ENCODE results near the gene BABAM2. TPM values are rescaled to one million over a fixed set of nuclear protein-coding genes. Genes with fewer than 3 reads are reported as not detected.

The BABAM2 gene
- total RNA-seq, 1 experiment from 2014 or later = 40.8 TPM

GRCh38 chr2:28316546-28317335 lies 426.2 kb downstream of the BABAM2 start:
- no peaks in the 10 kb centered on the region for H3K9me2 ChIP-seq (replicated peaks; ENCODE audit: insufficient read depth, low read length)
- H3K79me2 ChIP-seq (ENCODE audit: low read length) = no peaks in the 10 kb centered on the region
- no peak overlapping the region for H3K4me2 ChIP-seq (ENCODE audit: low read depth, low read length, poor library complexity, severe bottlenecking)
- no peaks in the 10 kb centered on the region for H3K36me3 ChIP-seq (ENCODE audit: insufficient read depth, low read length)
- no peak overlapping the region for H3K27ac ChIP-seq (ENCODE audit: low read length)
- H2AFZ ChIP-seq (ENCODE audit: low read length) = no peak overlapping the region
- no peaks in the 10 kb centered on the region for H3K4me1 ChIP-seq (ENCODE audit: low read length)
- no peaks in the 10 kb centered on the region for H3K9me3 ChIP-seq (ENCODE audit: low read length)
- DNase-seq = no peak
- peaks cover 5% of the 10 kb centered on the region; the same call in 1 of the 2 replicates for H4K20me1 ChIP-seq (ENCODE audit: insufficient read depth, low read depth, low read length)
- no peaks in the 10 kb centered on the region for H3K27me3 ChIP-seq (ENCODE audit: low read length)
- no peak overlapping the region for H3K9ac ChIP-seq (ENCODE audit: low read length)
- no peak overlapping the region for H3K4me3 ChIP-seq (ENCODE audit: low read length)

DNA sequence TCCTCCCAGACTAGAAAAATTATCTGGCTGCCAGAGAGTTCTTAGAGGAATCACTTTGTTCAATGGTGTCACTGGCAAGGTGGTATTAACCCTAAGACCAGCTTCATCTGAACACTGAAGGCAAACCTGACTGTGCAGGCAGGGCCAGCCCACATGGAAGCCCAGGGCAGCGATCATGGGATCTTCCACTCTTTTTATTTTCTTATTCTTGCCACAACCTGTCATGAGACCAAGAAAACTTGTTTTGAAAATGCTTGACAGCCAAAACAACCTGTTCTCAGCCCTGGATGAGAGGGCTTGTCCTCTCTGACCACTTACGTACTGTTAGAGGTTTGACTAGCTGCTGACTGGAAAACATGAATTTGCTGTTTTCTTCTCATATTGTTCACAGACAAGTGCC lies 426.9 kb downstream of the BABAM2 start:
- no peak overlapping the region for H3K27ac ChIP-seq (ENCODE audit: low read length)
- no peaks in the 10 kb centered on the region for H3K36me3 ChIP-seq (ENCODE audit: insufficient read depth, low read length)
- H3K4me1 ChIP-seq (ENCODE audit: low read length) = no peaks in the 10 kb centered on the region
- H3K79me2 ChIP-seq (ENCODE audit: low read length) = no peaks in the 10 kb centered on the region
- H3K9ac ChIP-seq (ENCODE audit: low read length) = no peak overlapping the region
- H3K27me3 ChIP-seq (ENCODE audit: low read length) = no peaks in the 10 kb centered on the region
- H3K9me2 ChIP-seq (replicated peaks; ENCODE audit: insufficient read depth, low read length) = no peaks in the 10 kb centered on the region
- H3K4me3 ChIP-seq (ENCODE audit: low read length) = no peak overlapping the region
- no peak for DNase-seq
- peaks cover 5% of the 10 kb centered on the region; the same call in 1 of the 2 replicates for H4K20me1 ChIP-seq (ENCODE audit: insufficient read depth, low read depth, low read length)
- no peak overlapping the region for H2AFZ ChIP-seq (ENCODE audit: low read length)
- H3K4me2 ChIP-seq (ENCODE audit: low read depth, low read length, poor library complexity, severe bottlenecking) = no peak overlapping the region
- no peaks in the 10 kb centered on the region for H3K9me3 ChIP-seq (ENCODE audit: low read length)

GRCh38 chr2:28318023-28318422 lies 427.5 kb downstream of the BABAM2 start:
- DNase-seq = no peak
- H3K4me3 ChIP-seq (ENCODE audit: low read length) = no peak overlapping the region
- H3K4me2 ChIP-seq (ENCODE audit: low read depth, low read length, poor library complexity, severe bottlenecking) = no peak overlapping the region
- peaks cover 5% of the 10 kb centered on the region; the same call in 1 of the 2 replicates for H4K20me1 ChIP-seq (ENCODE audit: insufficient read depth, low read depth, low read length)
- no peaks in the 10 kb centered on the region for H3K9me3 ChIP-seq (ENCODE audit: low read length)
- no peaks in the 10 kb centered on the region for H3K4me1 ChIP-seq (ENCODE audit: low read length)
- no peaks in the 10 kb centered on the region for H3K9me2 ChIP-seq (replicated peaks; ENCODE audit: insufficient read depth, low read length)
- no peak overlapping the region for H3K27ac ChIP-seq (ENCODE audit: low read length)
- H3K79me2 ChIP-seq (ENCODE audit: low read length) = no peaks in the 10 kb centered on the region
- no peaks in the 10 kb centered on the region for H3K27me3 ChIP-seq (ENCODE audit: low read length)
- H2AFZ ChIP-seq (ENCODE audit: low read length) = no peak overlapping the region
- H3K9ac ChIP-seq (ENCODE audit: low read length) = no peak overlapping the region
- H3K36me3 ChIP-seq (ENCODE audit: insufficient read depth, low read length) = no peaks in the 10 kb centered on the region

- no peak overlapping the region for H3K4me2 ChIP-seq (ENCODE audit: low read depth, low read length, poor library complexity, severe bottlenecking)
- no peak overlapping the region for H3K4me3 ChIP-seq (ENCODE audit: low read length)
- H4K20me1 ChIP-seq (ENCODE audit: insufficient read depth, low read depth, low read length) = peaks cover 5% of the 10 kb centered on the region; the same call in 1 of the 2 replicates
- no peaks in the 10 kb centered on the region for H3K9me2 ChIP-seq (replicated peaks; ENCODE audit: insufficient read depth, low read length)
- no peaks in the 10 kb centered on the region for H3K79me2 ChIP-seq (ENCODE audit: low read length)
- H3K4me1 ChIP-seq (ENCODE audit: low read length) = no peaks in the 10 kb centered on the region
- no peaks in the 10 kb centered on the region for H3K27me3 ChIP-seq (ENCODE audit: low read length)
- DNase-seq = no peak
- no peak overlapping the region for H3K27ac ChIP-seq (ENCODE audit: low read length)
- no peak overlapping the region for H2AFZ ChIP-seq (ENCODE audit: low read length)
- H3K9me3 ChIP-seq (ENCODE audit: low read length) = no peaks in the 10 kb centered on the region
- H3K36me3 ChIP-seq (ENCODE audit: insufficient read depth, low read length) = no peaks in the 10 kb centered on the region
- no peak overlapping the region for H3K9ac ChIP-seq (ENCODE audit: low read length)
These were observed 428.1 kb downstream of the BABAM2 start for GRCh38 chr2:28318462-28319117.

- Histone ChIP-seq H3K27me3 (ENCODE audit: low read length) (no peaks in the 10 kb centered on the region), H3K9me2 (replicated peaks; ENCODE audit: insufficient read depth, low read length) (no peaks in the 10 kb centered on the region), H4K20me1 (ENCODE audit: insufficient read depth, low read depth, low read length) (peaks cover 5% of the 10 kb centered on the region; the same call in 1 of the 2 replicates), H3K4me3 (ENCODE audit: low read length) (no peak overlapping the region), H3K4me2 (ENCODE audit: low read depth, low read length, poor library complexity, severe bottlenecking) (no peak overlapping the region), H3K27ac (ENCODE audit: low read length) (no peak overlapping the region), H3K9me3 (ENCODE audit: low read length) (no peaks in the 10 kb centered on the region), H2AFZ (ENCODE audit: low read length) (no peak overlapping the region), H3K79me2 (ENCODE audit: low read length) (no peaks in the 10 kb centered on the region), H3K4me1 (ENCODE audit: low read length) (no peaks in the 10 kb centered on the region), H3K9ac (ENCODE audit: low read length) (no peak overlapping the region), H3K36me3 (ENCODE audit: insufficient read depth, low read length) (no peaks in the 10 kb centered on the region)
- no peak for DNase-seq
These were observed 428.8 kb downstream of the BABAM2 start for GRCh38 chr2:28319118-28320008.

GRCh38 chr2:28320009-28320365 lies 429.5 kb downstream of the BABAM2 start:
- H3K27me3 ChIP-seq (ENCODE audit: low read length) = no peaks in the 10 kb centered on the region
- H3K4me2 ChIP-seq (ENCODE audit: low read depth, low read length, poor library complexity, severe bottlenecking) = no peak overlapping the region

GRCh38 chr2:28320371-28320770 lies 429.8 kb downstream of the BABAM2 start:
- Histone ChIP-seq H3K27ac (ENCODE audit: low read length) (no peak overlapping the region), H3K79me2 (ENCODE audit: low read length) (no peaks in the 10 kb centered on the region), H4K20me1 (ENCODE audit: insufficient read depth, low read depth, low read length) (peaks cover 5% of the 10 kb centered on the region; the same call in 1 of the 2 replicates), H3K9me2 (replicated peaks; ENCODE audit: insufficient read depth, low read length) (no peaks in the 10 kb centered on the region), H3K4me2 (ENCODE audit: low read depth, low read length, poor library complexity, severe bottlenecking) (no peak overlapping the region), H3K4me1 (ENCODE audit: low read length) (no peaks in the 10 kb centered on the region), H3K9ac (ENCODE audit: low read length) (no peak overlapping the region), H3K4me3 (ENCODE audit: low read length) (no peak overlapping the region), H3K9me3 (ENCODE audit: low read length) (no peaks in the 10 kb centered on the region), H2AFZ (ENCODE audit: low read length) (no peak overlapping the region), H3K36me3 (ENCODE audit: insufficient read depth, low read length) (no peaks in the 10 kb centered on the region), H3K27me3 (ENCODE audit: low read length) (no peaks in the 10 kb centered on the region)
- no peak for DNase-seq

More at GRCh38 chr2:28320009-28320365, 429.5 kb downstream of the BABAM2 start:
- no peaks in the 10 kb centered on the region for H3K79me2 ChIP-seq (ENCODE audit: low read length)
- H2AFZ ChIP-seq (ENCODE audit: low read length) = no peak overlapping the region
- peaks cover 5% of the 10 kb centered on the region; the same call in 1 of the 2 replicates for H4K20me1 ChIP-seq (ENCODE audit: insufficient read depth, low read depth, low read length)
- H3K4me1 ChIP-seq (ENCODE audit: low read length) = no peaks in the 10 kb centered on the region
- H3K9me2 ChIP-seq (replicated peaks; ENCODE audit: insufficient read depth, low read length) = no peaks in the 10 kb centered on the region
- no peaks in the 10 kb centered on the region for H3K9me3 ChIP-seq (ENCODE audit: low read length)
- no peaks in the 10 kb centered on the region for H3K36me3 ChIP-seq (ENCODE audit: insufficient read depth, low read length)
- no peak overlapping the region for H3K9ac ChIP-seq (ENCODE audit: low read length)
- no peak overlapping the region for H3K27ac ChIP-seq (ENCODE audit: low read length)
- no peak for DNase-seq
- no peak overlapping the region for H3K4me3 ChIP-seq (ENCODE audit: low read length)

- H3K27me3 ChIP-seq (ENCODE audit: low read length) = no peaks in the 10 kb centered on the region
- no peak overlapping the region for H2AFZ ChIP-seq (ENCODE audit: low read length)
- H4K20me1 ChIP-seq (ENCODE audit: insufficient read depth, low read depth, low read length) = peaks cover 5% of the 10 kb centered on the region; the same call in 1 of the 2 replicates
- H3K9me2 ChIP-seq (replicated peaks; ENCODE audit: insufficient read depth, low read length) = no peaks in the 10 kb centered on the region
- H3K27ac ChIP-seq (ENCODE audit: low read length) = no peak overlapping the region
- no peak for DNase-seq
- no peaks in the 10 kb centered on the region for H3K79me2 ChIP-seq (ENCODE audit: low read length)
- H3K4me3 ChIP-seq (ENCODE audit: low read length) = no peak overlapping the region
- H3K9me3 ChIP-seq (ENCODE audit: low read length) = no peaks in the 10 kb centered on the region
- no peaks in the 10 kb centered on the region for H3K36me3 ChIP-seq (ENCODE audit: insufficient read depth, low read length)
- no peak overlapping the region for H3K4me2 ChIP-seq (ENCODE audit: low read depth, low read length, poor library complexity, severe bottlenecking)
- no peaks in the 10 kb centered on the region for H3K4me1 ChIP-seq (ENCODE audit: low read length)
- no peak overlapping the region for H3K9ac ChIP-seq (ENCODE audit: low read length)
These were observed 430.9 kb downstream of the BABAM2 start for GRCh38 chr2:28321426-28321825.
